Suprapubic skin (tissue), 4 donors: ENCODE data around the gene TMEM170A.
A peak's percentile ranks its signal among the peaks of the same experiment; 100 is the strongest.

ENCODE experiments used
- CTCF ChIP-seq, 2 donors: fragments of 200-600 bp in 1 of 2; fragments of 450-650 bp in 1 of 2; sonication (generic) in 1 of 2; IDR thresholded peaks; one replicate each; pipeline ENCODE4 v1.5.1; 2016 to 2019; ENCODE audit warnings: antibody characterized with exemption in 2 of 2, mild to moderate bottlenecking in 1 of 2, moderate library complexity in 1 of 2
- EP300 ChIP-seq: sonication (generic); formaldehyde crosslinking; IDR thresholded peaks from one replicate; pipeline ENCODE4 v1.6.1; 2017; ENCODE audit warnings: antibody characterized with exemption
- POLR2A ChIP-seq, 2 donors: fragments of 450-650 bp; IDR thresholded peaks; one replicate each; pipeline ENCODE4 v1.6.1; 2017; ENCODE audit warnings: antibody characterized with exemption in 2 of 2, mild to moderate bottlenecking in 2 of 2, moderate library complexity in 2 of 2
- POLR2AphosphoS5 ChIP-seq, 3 donors: sonication (generic); formaldehyde crosslinking; IDR thresholded peaks; one replicate each; pipeline ENCODE4 v1.6.1; 2017; ENCODE audit warnings: antibody characterized with exemption in 3 of 3

- peak; percentile 22 to 71 for TF ChIP-seq CTCF (IDR thresholded peaks at IDR 0.05)
- TF ChIP-seq POLR2A (IDR thresholded peaks at IDR 0.05), result no peak
- no peak for TF ChIP-seq EP300
- TF ChIP-seq POLR2AphosphoS5 (IDR thresholded peaks at IDR 0.05), result no peak
These were observed 7.5 kb upstream of the TMEM170A start for GRCh38 chr16:75471723-75472633.
